NCI-H1048 (cell line): ENCODE measurements around the gene REG1B.

Experiments used
- DNase-seq: peaks from one replicate; lab custom pipeline; 2025; lab: John Stamatoyannopoulos, UW

Gene REG1B, protein sequence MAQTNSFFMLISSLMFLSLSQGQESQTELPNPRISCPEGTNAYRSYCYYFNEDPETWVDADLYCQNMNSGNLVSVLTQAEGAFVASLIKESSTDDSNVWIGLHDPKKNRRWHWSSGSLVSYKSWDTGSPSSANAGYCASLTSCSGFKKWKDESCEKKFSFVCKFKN

DNA sequence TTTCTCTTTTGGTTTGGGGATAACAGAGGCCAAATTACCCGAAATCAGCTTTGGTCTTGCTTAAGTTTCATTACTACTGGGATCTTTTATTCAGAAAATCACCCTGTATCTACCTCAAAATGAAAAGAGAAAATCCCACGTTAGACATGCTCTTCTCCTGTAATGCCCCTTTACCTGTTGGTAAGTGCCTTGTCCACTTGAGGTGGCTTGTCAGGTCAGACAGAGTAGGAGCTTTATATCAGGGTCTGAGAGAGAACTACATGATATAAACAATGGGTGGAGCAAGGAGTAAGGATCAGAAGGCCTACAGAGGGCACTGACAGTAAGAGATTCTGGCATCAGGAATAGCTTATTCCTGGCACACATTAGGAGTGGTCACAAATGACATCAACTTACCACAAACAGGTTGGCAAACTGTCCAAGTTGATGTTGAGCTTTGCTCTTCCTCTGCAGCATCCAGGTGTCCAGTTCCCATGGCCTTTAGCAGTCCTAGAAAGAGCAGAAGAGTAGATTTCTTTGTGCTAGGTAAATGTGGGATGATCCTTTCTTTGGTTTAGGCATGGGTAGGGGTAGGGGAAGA lies at the start of gene REG1B:
TSS of gene REG1B (minus strand) at position 209 of the 580 bp plus-strand sequence. CDS start 381 bp downstream, outside the sequence.
- DNase-seq = no peak

DNA sequence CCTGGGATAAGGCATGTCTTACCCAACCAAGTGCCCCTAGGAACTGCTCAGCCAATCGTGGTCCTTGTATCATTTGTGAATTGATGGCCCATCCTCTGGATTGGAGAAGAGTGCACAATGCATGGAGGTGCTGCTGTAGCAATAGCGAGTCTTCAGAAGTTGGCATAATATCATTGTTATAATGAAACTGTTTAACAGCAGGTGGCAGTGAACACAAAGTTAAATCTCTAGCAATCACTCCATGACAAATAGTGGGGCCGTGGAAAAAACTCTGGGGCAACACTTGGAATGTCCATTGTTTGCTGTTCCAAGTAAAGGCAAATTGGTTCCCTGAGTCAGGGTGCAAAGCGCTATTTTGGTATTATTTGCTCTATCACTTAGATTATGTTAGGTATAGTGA lies 43.9 kb upstream of the REG1B start:
- DNase-seq = no peak

DNA sequence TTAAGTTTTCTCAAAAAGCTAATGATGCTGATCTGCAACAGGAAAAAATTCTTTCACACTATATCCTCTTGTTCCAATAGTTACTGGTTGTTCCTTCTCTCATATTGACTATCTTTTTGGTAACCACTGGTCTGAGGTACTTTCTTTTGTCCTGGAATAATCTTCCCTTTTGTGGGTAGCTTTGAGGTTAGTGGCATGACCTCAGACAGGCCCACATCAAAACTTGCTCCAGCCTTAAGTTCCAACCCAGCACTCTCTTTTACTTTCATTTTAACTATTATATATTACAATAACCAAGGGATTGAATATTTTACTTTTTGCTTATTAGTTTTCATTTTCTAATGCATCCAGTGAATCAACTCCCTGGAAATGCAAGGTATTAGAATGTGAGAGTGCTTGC lies 42.0 kb upstream of the REG1B start:
- no peak for DNase-seq

DNA sequence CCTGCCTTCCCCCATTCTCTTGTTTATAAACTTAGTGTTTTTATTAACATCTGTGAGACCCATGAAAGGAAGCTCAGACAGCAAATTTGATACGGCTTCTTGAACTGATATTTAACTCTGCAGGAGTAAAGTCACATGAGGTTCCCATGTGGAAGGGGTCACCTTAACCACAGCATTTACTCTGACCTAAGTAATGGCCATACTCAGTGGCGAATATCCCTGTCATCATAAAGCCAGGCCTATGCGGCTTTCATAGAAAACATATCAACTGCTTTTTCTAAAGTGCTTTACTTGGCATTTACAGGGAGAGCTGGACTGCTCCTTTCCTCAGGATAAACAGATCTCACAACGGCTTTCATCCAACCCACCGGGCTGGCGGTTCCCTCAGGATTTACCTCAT lies 41.5 kb upstream of the REG1B start:
- DNase-seq = no peak

DNA sequence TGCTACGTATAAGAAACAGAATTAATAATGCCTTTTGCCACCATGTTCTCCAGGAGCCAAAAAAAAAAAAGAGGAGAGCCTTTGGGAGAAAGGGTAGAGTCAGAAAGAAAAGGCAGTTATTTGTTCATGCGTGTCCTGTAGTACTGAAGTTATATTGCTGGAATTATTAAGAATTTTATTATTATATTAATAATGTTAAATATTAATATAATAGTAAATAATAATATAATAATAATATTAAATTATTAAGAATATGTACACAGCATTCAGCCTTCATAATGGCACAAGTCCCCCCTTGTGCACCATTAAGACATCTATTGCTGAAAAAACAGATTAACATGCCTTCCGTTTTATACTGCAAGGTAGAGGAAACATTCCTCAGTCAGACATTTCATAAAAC lies 40.6 kb upstream of the REG1B start:
- DNase-seq = no peak

DNA sequence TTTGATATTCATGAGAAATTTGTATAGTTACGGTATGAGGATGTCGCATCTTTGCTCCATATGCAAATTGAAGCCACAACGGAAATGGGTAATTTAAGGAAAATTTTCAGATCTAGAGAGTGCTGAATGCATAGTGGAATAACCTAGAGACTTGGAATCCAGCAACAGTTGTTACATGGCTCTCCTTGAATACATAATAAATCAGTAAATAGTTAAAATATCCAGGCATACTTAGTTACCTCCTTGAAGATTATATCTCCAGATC lies 37.9 kb upstream of the REG1B start:
- DNase-seq = no peak

DNA sequence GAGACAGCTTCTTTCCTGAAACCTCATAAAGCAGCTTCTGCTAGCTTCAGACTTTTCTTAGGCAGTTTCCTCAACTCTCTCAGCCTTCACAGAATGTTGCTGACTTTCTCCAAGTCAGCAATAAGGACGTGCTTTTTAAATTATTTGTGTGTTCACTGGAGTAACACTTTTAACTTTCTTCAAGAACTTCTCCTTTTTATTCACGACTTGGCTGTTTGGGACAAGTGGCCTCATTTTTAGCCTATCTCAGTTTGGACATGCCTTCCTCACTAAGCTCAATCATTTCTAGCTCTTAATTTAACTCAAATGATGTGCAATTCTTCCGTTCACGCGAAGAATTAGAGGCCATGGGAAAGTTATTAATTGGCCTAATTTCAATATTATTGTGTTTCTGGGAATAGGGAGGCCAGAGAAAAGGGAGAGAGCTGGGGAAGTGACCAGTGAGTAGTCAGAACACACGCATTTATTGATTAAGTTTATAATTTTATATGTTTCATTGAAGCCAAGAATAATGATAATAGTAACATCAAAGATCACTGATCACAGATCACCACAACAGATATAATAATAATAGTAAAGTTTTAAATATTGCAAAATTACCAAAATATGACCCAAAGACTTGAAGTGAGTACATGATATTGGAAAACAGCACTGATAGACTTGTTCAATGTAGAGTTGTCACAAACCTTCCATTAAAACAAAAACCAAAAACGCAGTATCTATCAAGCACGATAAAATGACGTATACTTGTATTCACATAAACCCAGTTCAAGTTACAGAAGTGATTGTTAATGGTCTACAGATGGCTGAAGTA lies 37.3 kb upstream of the REG1B start:
- DNase-seq = no peak

DNA sequence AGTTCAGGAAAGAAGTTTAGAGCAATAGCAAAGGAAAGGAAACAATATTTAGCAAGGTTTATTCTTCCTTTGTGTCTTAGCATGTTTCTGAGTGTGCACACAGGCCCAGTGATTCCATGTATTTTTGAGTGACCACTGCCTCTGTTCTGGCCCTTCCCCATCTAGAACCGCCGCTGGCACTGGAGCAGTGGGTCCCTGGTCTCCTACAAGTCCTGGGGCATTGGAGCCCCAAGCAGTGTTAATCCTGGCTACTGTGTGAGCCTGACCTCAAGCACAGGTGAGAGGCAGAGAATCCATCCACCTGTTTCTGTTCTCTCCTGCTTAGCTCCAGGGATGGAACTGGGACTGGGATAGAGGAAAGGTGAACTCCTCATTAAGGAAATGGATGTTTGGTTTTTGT lies 34.9 kb upstream of the REG1B start:
- DNase-seq = no peak

DNA sequence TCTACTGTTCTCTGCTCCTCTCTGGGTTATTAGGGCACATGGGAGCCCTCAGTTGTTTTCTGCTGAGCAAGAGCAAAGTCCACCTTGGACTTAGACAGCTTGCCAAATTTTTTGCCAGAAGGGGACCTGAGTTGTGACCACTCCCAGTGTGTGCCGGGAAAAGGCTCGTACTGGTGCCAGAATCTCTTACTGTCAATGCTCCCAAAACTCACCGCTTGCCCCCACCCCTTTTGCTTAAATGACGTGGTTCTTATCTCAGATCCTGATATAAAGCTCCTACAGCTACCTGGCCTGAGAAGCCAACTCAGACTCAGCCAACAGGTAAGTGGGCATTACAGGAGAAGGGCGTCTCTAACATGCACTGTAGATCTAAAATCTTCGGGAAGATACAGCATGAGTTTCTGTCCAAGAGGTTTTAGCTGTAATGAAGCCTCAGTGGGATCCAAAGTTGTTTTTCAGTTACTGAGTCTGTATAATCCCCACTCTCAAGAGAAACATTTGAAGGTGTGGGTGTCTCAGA lies 32.5 kb upstream of the REG1B start, which contains the start of gene REG1A:
TSS of gene REG1A (plus strand) at position 295 of the 520 bp plus-strand sequence. CDS start 374 bp downstream, outside the sequence.
- no peak for DNase-seq

DNA sequence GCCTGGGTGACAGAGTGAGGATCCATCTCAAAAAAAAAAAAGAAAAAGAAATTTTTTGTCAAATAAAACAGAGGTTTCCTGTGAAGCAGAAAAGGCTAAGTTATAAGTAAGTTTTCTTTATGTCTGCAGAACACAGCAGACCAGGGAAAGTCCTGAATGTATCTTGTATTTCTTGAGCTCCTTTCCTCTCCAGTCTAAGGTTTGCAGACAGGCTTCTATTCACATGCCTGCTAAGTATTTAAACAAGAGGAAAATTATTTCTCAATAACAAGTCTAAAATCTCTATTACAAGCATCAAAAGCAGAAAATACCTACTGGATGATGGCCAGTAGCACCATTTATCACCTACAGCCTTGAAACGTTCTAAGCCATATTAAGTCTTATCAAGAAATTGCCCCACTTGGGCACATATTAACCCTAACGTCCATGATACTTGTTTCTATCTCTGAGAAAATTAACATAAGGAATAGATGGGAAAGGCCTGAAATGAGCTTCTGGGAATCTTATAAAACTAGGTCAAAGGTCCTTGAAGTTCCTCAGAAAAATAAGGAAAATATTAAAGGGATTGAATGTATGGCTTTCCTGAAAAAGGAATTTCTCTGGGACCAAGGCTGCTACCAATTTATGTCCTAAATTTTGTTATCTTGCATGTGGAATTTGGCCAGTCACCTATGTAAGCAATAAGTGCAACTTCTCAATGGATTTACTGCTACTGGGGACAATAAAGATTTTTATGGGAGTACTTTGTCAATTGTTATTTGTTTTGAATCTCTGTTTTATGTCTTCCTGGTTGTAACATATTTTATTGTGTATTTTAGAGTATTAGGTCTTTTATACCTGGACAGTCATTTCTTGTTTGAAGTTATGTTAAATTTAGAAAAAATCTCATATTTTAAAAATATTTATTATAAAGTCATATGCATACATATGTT lies 29.5 kb upstream of the REG1B start:
- no peak for DNase-seq

DNA sequence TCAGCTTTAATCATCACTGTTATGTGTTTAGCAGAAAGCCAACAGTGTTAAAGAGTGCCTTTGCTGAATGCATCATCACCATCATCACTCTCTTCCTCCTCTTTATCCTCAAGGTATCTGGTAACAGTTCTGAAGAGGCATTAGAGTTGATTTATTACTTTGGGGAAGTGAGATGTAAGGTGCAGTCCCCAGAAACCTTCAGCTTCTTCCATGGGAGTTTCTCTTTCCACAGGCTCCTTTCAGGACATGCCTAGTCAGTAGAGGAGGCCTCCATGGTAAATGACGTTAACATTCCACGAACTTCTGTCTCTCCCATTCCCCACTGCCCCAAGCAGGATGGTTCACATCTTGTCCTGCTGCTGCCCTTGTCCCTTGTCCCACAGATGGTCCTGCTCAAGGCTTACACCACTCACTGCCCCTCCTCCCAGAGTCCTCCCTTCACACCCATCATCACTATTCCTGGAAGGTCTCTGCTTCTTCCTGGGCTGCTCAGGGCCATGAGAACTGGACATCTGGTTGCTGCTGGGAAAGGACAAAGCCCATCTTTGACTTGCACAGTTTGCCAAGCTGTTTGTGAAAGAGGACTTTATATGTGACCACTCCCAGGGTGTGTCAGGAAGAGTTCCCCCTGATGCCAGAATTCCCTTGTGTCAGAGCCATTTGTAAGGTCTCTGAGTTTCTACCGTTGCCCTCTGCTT lies 27.2 kb upstream of the REG1B start:
- no peak for DNase-seq

DNA sequence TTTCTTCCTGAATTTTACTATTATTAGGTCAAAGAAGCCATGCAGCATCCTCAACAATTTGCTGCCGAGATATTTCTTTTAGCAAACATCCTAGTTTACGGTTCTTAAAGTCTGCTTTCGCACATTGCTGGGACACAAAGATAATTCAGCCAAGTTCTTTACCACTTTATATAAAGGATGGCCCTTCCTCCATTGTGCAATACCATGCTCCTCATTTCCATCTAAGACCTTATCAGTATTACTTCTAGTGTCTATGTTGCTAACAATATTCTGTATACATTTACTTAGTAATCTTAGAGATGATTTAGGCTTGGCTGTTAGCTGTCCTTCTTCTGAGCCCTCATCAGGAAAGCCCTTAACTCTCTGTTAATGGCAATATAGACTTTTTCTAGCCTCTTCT lies 24.5 kb upstream of the REG1B start:
- no peak for DNase-seq

DNA sequence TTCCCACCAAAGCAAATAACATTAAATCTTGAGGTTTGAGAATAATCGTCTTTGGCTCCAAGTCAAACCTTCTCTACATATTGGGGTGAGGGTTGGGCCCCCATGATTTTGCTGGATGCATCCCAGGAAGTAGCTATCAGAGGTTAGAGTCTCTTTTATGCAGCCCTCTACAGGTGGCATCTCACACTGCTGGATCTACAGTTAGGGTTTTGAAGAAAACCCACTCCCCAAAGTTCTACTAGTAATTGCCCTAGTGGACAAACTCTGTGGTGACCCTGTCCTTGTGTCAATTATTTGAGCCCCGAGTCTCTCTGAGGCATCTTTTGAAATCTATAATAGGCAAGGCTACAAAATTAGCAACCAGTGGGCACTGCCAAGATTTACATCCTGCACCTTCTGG lies 17.5 kb upstream of the REG1B start:
- DNase-seq = no peak

DNA sequence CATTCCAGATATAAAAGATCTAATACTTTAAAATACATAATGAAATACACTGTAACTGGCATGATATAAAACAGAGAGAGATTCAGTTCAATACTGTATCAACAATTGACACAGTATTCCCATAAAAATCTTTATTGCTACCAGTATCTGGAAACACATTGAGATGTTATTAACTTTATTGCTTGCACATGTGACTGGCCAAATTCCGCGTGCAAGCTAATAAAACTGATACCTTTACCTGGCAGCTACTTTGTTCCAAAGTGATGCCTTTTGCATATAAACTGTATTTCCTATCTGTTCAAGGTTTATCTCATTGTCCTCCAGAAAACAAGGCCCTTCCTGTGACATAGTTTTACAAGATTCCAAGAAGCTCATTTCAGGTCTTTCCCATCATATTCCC lies 15.4 kb upstream of the REG1B start:
- no peak for DNase-seq

DNA sequence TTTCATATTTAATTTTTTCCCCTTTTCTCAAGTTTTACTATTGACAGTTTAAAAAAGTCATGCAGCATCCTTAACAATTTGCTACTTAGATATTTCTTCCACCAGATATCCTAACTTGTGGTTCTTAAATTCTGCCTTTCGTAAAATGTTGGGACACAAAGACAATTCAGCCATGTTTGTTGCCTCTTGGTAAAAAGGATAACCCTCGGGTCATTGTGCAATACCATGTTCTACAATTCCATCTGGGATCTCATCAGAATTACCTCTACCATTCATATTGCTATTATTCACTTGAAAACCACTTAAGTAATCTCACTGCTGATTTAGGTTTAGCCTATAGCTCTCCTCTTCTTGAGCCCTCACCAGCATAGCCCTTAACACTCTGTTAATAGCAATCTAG lies 13.2 kb upstream of the REG1B start:
- no peak for DNase-seq

DNA sequence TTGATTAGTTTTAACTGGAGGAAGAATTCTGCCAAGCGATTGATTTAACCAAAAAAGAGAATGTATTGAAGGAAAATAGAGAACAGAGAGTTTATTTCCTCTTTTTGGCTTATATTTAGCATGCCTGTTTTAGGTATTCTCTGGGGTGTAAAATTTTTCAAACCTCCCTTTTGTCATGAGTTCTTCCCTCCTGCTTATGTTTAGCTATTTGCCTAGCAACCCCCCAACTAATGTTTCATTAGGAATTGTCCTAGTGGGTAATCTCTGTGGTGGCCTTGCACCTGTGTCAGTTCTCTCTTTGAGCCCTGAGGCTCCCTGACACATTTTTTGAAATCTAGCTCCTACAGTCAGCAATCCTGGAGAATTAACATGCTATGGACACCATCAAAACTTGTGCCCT lies 12.5 kb upstream of the REG1B start:
- DNase-seq = no peak

DNA sequence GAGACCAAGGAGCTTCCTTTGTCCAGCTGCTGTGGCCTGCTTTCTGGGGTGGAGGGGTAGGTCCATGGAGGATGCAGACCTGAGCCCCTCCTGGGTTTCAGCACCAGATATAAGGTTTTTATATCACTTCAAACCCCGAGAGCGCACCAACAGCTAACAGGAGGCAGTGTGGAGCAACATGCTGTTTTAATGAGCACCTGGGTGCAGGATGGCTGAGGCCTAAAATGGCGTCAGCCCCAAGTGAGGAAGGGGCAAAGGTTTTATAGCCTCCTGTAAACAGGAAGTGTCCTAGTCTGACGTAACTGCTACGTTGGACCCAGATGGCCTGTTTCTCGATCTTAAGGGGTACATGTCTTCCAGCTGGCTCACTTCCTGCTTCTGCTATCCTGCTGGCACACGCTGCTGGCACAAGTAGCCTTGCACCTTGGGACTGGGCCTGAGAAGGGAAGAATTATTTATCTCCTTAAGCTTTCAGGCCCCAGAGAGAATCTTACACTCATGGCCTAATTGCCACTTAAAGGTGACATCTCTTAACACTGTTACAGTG lies 11.4 kb upstream of the REG1B start:
- no peak for DNase-seq

DNA sequence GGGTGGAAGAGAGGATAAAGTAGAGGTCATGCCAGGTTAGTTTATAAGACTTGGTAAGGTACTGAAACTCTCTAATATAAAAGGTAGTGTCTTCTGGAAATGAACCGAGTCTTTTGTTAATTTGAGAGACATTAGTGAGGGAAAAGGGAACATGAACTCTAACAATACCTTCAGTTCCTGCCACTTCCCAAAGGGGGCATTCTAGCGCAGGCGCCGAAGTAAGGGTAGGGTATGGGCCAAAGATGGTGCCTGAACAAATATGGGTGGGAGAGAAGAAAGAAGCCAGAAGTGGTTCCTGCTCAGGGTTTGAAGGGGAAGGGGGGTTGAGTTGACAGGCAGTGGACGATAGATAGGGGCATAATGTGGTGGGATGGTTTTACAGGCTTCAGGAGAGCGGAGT lies 10.1 kb upstream of the REG1B start:
- DNase-seq = no peak

DNA sequence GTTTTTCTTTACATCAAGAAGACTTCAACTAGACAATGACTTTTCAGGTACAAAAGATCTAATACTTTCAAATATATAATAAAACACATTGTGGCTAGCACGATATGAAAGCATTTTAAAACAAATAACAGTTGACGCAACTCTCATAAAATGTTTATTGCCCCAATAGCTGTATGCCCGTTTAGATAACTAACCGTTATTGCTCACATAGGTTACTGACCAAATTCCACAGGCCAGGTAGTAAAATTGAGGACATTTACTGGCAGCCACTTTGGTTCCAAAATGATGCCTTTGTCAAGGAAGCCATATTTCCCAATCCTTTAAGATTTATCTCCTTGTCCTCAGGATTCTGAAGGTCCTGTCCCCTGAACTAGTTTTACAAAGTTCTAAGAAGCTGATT lies 2.9 kb upstream of the REG1B start:
- DNase-seq = no peak

DNA sequence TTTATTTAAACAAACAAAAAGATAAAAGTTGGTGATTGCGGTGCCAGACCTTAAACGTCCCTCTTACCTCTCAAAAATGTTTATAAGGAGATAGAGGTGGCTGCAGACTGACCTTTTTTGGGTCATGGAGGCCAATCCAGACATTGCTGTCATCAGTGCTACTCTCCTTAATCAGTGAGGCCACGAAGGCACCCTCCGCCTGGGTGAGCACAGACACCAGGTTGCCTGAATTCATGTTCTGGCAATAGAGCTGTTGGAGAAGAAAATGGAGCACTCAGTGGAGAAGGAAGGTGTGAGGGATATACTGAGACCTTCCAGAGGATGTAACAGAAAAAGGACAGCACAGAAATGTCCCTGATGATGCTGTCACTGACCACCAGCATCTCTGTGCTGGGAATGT lies 1.5 kb downstream of the REG1B start:
- DNase-seq = no peak

DNA sequence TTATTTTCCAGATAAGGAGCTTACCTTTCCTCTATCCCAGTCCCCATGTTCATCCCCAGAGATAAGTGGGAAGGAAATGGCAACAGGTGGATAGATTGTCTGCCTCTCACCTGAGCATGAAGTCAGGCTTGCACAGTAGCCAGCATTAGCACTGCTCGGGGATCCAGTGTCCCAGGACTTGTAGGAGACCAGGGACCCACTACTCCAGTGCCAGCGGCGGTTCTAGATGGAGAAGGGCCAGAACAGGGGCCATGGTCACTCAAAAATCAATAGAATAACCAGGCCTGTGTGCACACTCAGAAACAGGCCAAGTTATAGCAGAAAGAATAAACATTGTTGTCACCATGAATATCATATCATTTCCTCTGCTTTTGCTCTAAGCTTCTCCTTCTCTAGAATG lies 2.4 kb downstream of the REG1B start:
- DNase-seq = no peak
